Natural killer cell (primary cell): ENCODE results near the gene SSC5D. TPM values are rescaled to one million over a fixed set of nuclear protein-coding genes. Genes with fewer than 3 reads are reported as not detected.

Source experiments
- ATAC-seq, 3 donors: fragments of 150-1000 bp in 2 of 3; fragments of 200-7000 bp in 1 of 3; cut with Tn5 transposase; 1 replicate in 1 of 3; 2 replicates in 2 of 3; pipeline ENCODE4 v1.10.0; 2021; ENCODE audit warnings: mild to moderate bottlenecking in 2 of 3, moderate library complexity in 2 of 3
- DNase-seq, 2 donors: peaks; one replicate each; pipeline versions ENCODE4 v3.0.0 to v3.0.0-alpha.2; 2013 to 2021; ENCODE audit warnings: mixed read lengths in 1 of 2
- H3K27ac ChIP-seq: one replicate; pipeline ENCODE4 v1.5.1; 2013; ENCODE audit warnings: mild to moderate bottlenecking, low read length
- H3K27me3 ChIP-seq: one replicate; pipeline ENCODE4 v1.6.1; 2013; ENCODE audit warnings: low read length; ENCODE audit not compliant: control insufficient read depth, insufficient read depth
- H3K36me3 ChIP-seq: one replicate; pipeline ENCODE4 v1.6.1; 2013; ENCODE audit warnings: low read length; ENCODE audit not compliant: control insufficient read depth, insufficient read depth
- H3K4me1 ChIP-seq: one replicate; pipeline ENCODE4 v1.6.1; 2013; ENCODE audit warnings: low read length; ENCODE audit not compliant: control insufficient read depth, insufficient read depth
- H3K4me3 ChIP-seq: one replicate; pipeline ENCODE4 v1.5.1; 2013; ENCODE audit warnings: low read length
- H3K9me3 ChIP-seq: one replicate; pipeline ENCODE4 v1.6.1; 2013; ENCODE audit warnings: low read length; ENCODE audit not compliant: control insufficient read depth, insufficient read depth
- H3K27ac Mint-ChIP-seq, 2 donors: one replicate each; pipeline ENCODE4 v1.8.0; 2022; ENCODE audit warnings: mild to moderate bottlenecking in 2 of 2, mixed read lengths in 2 of 2, moderate library complexity in 1 of 2
- H3K27me3 Mint-ChIP-seq, 2 donors: one replicate each; pipeline ENCODE4 v1.8.0; 2022; ENCODE audit warnings: low read depth in 2 of 2, mixed read lengths in 2 of 2
- H3K36me3 Mint-ChIP-seq: one replicate; pipeline ENCODE4 v1.8.0; 2022; ENCODE audit warnings: mixed read lengths
- H3K4me1 Mint-ChIP-seq, 2 donors: one replicate each; pipeline ENCODE4 v1.8.0; 2022; ENCODE audit warnings: mixed read lengths in 2 of 2
- H3K4me3 Mint-ChIP-seq: one replicate; pipeline ENCODE4 v1.8.0; 2022; ENCODE audit warnings: mild to moderate bottlenecking, moderate library complexity, mixed read lengths
- H3K9me3 Mint-ChIP-seq, 2 donors: one replicate each; pipeline ENCODE4 v1.8.0; 2022; ENCODE audit warnings: mixed read lengths in 2 of 2
- WGBS: methylation state at CpG from one replicate; pipeline ENCODE4 v1.1.7; 2013; ENCODE audit warnings: missing lambda C conversion rate; ENCODE audit not compliant: insufficient coverage; 5-methylcytosine and 5-hydroxymethylcytosine counted together
- intact Hi-C: fragments of 100-400 bp; cut with micrococcal nuclease; formaldehyde crosslinking; loops from one replicate; pipeline ENCODE4 v1.14.2; 2022
- total RNA-seq, 4 donors: library from RNA; stranded (reverse); fragments of 120-200 nt in 1 of 4; gene quantifications; one replicate each; pipeline versions ENCODE4 v1.2.3 to v1.2.4, GENCODE V29; 2013 to 2022
- TF ChIP-seq, protein P1 (sequence below): fragments of 200-600 bp; IDR thresholded peaks from one replicate; pipeline ENCODE4 v1.8.0; 2022; ENCODE audit warnings: antibody characterized with exemption

Gene SSC5D
- total RNA-seq, 3 donors from 2014 or later (not counting 1 experiment from before 2014, with no cell fraction given): 0.11 to 0.68 (median 0.58) TPM

DNA sequence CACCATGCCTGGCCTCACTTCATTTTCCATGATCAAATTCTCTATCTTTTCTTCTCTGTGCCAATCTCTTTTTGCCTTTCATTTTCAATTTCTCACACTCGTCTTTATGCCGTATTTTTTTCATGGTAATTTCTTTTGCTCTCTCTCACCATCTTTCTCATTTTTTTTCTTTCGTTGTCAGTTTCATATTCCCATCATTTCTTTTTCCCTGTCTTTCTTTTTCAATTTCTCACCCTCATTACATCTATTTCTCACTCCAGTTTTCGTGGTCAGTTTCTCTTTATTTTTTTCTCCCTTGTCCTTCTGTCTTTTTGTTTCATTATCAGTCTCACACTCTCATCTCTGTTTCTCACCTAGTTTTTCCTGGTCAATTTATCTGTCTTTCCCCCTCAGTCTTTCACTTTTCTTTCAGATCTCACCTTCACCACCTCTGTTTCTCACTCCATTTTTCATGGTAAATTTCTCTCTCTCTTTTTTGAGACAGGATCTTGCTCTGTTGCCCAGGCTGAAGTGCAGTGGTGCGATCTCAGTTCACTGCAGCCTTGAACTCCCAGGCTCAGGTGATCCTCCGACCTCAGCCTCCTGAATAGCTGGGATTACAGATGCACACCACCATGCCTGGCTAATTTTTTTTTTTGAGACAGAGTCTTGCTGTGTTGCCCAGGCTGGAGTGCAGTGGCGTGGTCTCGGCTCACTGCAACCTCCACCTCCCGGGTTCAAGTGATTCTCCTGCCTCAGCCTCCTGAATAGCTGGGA, 14.1 kb downstream of the SSC5D start:
- DNase-seq: no peak
- H3K27ac ChIP-seq: no peak overlapping the region
- Mint-ChIP-seq H3K4me1 (peaks cover 13 to 14% of the 10 kb centered on the region in 2 donors), H3K27ac (peak overlapping the region; percentile 2 to 89), H3K9me3 (no peaks in the 10 kb centered on the region), H3K4me3 (peak overlapping the region; percentile 14), H3K36me3 (no peaks in the 10 kb centered on the region), H3K27me3 (no peaks in the 10 kb centered on the region)
- 90% methylated on average over 9 of the region's 9 CpGs for WGBS
- H3K9me3 ChIP-seq: no peaks in the 10 kb centered on the region
- TF ChIP-seq, protein P1, sequence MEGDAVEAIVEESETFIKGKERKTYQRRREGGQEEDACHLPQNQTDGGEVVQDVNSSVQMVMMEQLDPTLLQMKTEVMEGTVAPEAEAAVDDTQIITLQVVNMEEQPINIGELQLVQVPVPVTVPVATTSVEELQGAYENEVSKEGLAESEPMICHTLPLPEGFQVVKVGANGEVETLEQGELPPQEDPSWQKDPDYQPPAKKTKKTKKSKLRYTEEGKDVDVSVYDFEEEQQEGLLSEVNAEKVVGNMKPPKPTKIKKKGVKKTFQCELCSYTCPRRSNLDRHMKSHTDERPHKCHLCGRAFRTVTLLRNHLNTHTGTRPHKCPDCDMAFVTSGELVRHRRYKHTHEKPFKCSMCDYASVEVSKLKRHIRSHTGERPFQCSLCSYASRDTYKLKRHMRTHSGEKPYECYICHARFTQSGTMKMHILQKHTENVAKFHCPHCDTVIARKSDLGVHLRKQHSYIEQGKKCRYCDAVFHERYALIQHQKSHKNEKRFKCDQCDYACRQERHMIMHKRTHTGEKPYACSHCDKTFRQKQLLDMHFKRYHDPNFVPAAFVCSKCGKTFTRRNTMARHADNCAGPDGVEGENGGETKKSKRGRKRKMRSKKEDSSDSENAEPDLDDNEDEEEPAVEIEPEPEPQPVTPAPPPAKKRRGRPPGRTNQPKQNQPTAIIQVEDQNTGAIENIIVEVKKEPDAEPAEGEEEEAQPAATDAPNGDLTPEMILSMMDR: no peak
- intact Hi-C loops: loop anchor here (5.0 kb wide), 2 partner anchors 210 to 290 kb away; no protein-coding TSS in a partner anchor
- H3K36me3 ChIP-seq: no peaks in the 10 kb centered on the region
- no peak overlapping the region for H3K4me3 ChIP-seq
- H3K27me3 ChIP-seq: no peaks in the 10 kb centered on the region
- no peak for ATAC-seq
- H3K4me1 ChIP-seq: peaks cover 14% of the 10 kb centered on the region

DNA sequence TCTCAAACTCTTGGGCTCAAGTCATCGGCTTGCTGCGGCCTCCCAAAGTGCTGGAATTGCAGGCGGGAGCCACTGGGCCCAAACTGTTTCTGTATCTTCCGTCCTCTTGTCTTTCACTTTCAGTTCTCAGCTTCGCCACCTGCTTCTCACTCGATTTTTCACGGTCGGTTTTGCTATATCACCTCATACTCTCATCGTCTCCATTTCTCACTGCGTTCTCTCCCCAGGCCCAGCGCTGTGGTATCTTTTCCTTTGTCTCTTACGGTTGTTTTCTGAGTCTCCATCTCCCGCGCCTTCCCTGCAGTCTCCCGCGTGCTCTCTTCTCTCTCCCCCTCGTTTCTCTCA, 14.9 kb downstream of the SSC5D start:
- Histone ChIP-seq H3K27me3 (no peaks in the 10 kb centered on the region), H3K9me3 (no peaks in the 10 kb centered on the region), H3K4me1 (peaks cover 14% of the 10 kb centered on the region), H3K27ac (peak overlapping the region; percentile 87), H3K4me3 (peak overlapping the region; percentile 54), H3K36me3 (no peaks in the 10 kb centered on the region)
- Mint-ChIP-seq H3K27ac (peak overlapping the region; percentile 89 to 90), H3K9me3 (no peaks in the 10 kb centered on the region), H3K4me3 (peak overlapping the region; percentile 95), H3K4me1 (peaks cover 13 to 14% of the 10 kb centered on the region in 2 donors), H3K36me3 (no peaks in the 10 kb centered on the region), H3K27me3 (peaks cover 0 to 3% of the 10 kb centered on the region in 2 donors)
- WGBS: 71% methylated on average over 17 of the region's 17 CpGs
- TF ChIP-seq, protein P1: no peak
- ATAC-seq (no peak), DNase-seq (peak in 1 of 2 donors; percentile 47)
- intact Hi-C loops: loop anchor here (5.0 kb wide), 2 partner anchors 211 to 291 kb away; no protein-coding TSS in a partner anchor

DNA sequence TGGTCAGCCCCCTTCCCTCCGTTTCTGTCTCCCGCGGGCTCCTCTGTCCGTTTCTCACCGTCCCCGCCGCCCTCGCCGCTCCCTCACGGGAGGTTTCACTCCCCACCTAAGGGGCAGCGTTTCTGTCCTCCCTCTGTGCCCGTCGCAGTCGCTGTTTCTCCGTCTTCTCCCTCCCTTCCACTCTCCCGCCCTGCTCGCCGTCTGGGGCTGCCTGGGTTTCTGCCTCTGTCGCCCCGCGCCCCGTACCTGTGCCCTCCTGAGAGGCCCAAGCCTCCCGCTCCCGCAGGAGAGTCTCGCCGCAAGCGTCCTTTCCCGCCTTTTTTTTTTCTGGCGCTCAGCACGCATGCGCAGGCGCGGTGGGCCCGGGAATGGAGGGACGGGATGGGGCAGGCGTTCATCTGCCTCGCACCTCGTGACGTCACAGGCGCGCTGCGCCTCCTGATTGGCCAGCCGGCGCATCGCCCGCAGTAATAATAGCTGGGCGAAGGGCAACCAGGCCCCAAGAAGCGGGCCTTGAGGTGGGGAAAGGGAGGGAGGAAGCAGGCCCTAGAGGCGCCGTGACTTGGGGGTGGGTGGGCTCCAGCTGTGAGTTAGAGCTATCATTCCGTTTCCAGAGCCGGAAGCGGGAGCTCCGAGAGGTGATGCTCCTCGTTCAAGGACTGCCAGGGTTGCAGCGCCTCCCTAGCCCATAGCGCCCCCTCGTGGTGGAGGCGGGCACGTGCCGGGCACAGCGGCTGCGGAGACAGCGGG, 15.4 kb downstream of the SSC5D start:
- Histone ChIP-seq H3K36me3 (no peaks in the 10 kb centered on the region), H3K4me1 (peaks cover 14% of the 10 kb centered on the region), H3K4me3 (peak overlapping the region; percentile 54), H3K9me3 (no peaks in the 10 kb centered on the region), H3K27me3 (no peaks in the 10 kb centered on the region), H3K27ac (peak overlapping the region; percentile 87)
- TF ChIP-seq, protein P1: peak; percentile 98
- H3K27me3 Mint-ChIP-seq: peaks cover 0 to 3% of the 10 kb centered on the region in 2 donors
- WGBS: 10% methylated on average over 64 of the region's 64 CpGs
- peak; percentile 95 to 96 for DNase-seq
- intact Hi-C loops: loop anchor here (1.0 to 5.0 kb wide), 4 partner anchors 37 to 362 kb away; no protein-coding TSS in a partner anchor
- no peaks in the 10 kb centered on the region for H3K9me3 Mint-ChIP-seq
- ATAC-seq: peak; percentile 94
- H3K36me3 Mint-ChIP-seq: no peaks in the 10 kb centered on the region
- peak overlapping the region; percentile 95 for H3K4me3 Mint-ChIP-seq
- peaks cover 13 to 14% of the 10 kb centered on the region in 2 donors for H3K4me1 Mint-ChIP-seq
- peak overlapping the region; percentile 89 to 90 for H3K27ac Mint-ChIP-seq
